ENCODE results near the gene LGALS1.
"Not testable (repeated sequence)": the region's sequence is repeated elsewhere in the genome, so short reads cannot be mapped to it uniquely, and the experiment has no call there.

Gene LGALS1

GRCh38 chr22:37692627-37693285, 17.3 kb downstream of the LGALS1 start:
- no peak for DNase-seq

GRCh38 chr22:37694131-37694530, 18.7 kb downstream of the LGALS1 start:
- DNase-seq: not testable (repeated sequence)

DNA sequence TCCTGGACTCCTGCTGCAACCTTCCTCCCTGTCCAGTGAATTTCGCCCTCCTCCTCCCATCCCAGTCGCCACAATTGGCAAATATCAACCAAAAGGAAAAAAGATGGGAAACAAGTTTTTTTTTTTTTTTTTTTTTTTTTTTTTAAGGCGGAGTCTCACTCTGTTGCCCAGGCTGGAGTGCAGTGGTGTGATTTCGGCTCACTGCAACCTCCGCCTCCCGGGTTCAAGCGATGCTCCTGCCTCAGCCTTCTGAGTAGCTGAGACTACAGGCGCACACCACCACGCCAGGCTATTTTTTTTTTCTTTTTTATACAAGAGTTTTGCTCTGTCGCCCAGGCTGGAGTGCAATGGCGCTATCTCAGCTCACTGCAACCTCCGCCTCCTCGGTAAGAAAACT, 20.8 kb downstream of the LGALS1 start:
- not testable (repeated sequence) for DNase-seq

GRCh38 chr22:37696657-37697537, 21.5 kb downstream of the LGALS1 start, which contains the start of gene TRIOBP:
TSS of gene TRIOBP (plus strand) at chr22:37697048. CDS start at chr22:37701366, 4,318 bp downstream.
- peak; percentile 93 to 97 for DNase-seq

DNA sequence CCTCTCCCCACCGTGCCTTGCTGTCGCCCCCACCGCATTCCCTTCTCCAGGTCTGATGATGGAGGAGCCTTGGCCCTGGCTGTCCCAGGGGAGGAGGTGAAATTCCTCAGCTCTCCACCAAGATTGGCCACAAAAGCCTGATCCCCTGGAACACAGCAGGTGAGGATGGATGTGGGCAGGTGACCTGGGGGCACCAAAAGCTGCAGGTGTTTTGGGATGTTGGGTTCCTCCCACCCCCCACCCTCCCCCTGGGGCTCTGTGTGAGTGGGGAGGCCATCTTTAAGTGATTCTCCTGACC, 22.1 kb downstream of the LGALS1 start:
- no peak for DNase-seq

DNA sequence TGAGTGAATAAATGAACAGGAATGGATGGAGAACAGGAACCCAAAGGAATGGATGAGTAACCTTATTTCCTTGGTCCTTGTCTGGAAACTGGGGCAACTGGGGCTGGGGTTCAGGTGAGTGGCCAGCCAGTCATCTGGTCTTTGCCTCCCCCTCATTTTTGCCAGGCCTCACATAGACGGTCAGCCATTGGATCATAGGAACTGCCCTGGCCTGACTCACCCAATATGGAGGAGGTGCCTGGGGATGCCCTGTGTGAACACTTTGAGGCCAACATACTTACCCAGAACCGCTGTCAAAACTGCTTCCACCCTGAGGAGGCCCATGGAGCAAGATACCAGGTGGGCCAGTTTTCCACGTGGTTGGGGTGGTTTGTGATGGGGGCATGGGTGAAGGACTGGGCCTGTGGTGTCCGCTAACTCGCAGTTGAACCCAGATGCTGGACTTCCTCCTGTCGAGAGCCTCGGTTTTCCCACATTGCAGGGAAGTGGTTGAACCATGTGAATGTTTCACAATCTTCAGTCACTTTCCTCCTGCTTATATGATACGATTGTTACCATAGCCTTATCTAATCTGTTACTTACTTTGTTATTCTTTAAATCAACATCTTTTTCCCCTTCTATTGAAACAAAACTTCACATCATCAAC, 25.8 kb downstream of the LGALS1 start:
- DNase-seq: no peak

GRCh38 chr22:37703906-37704305, 28.5 kb downstream of the LGALS1 start:
- DNase-seq: no peak

- no peak for DNase-seq
These were observed 29.2 kb downstream of the LGALS1 start for GRCh38 chr22:37704645-37705044.

DNA sequence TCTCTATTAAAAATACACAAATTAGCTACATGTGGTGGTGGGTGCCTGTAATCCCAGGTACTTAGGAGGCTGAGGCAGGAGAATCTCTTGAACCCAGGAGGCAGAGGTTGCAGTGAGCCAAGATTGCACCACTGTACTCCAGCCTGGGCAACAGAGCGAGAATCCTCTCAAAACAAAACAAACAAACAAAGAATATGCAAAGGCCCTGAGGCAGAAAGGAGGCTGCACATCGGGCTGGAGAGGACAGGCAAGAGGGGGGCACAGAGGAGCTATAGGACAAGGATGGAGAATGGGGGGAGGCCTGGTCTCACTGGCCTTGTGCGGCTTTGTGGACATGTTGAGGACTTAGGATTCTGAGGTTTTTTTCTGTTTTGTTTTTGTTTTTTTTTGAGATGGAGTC, 29.8 kb downstream of the LGALS1 start:
- no peak for DNase-seq

DNA sequence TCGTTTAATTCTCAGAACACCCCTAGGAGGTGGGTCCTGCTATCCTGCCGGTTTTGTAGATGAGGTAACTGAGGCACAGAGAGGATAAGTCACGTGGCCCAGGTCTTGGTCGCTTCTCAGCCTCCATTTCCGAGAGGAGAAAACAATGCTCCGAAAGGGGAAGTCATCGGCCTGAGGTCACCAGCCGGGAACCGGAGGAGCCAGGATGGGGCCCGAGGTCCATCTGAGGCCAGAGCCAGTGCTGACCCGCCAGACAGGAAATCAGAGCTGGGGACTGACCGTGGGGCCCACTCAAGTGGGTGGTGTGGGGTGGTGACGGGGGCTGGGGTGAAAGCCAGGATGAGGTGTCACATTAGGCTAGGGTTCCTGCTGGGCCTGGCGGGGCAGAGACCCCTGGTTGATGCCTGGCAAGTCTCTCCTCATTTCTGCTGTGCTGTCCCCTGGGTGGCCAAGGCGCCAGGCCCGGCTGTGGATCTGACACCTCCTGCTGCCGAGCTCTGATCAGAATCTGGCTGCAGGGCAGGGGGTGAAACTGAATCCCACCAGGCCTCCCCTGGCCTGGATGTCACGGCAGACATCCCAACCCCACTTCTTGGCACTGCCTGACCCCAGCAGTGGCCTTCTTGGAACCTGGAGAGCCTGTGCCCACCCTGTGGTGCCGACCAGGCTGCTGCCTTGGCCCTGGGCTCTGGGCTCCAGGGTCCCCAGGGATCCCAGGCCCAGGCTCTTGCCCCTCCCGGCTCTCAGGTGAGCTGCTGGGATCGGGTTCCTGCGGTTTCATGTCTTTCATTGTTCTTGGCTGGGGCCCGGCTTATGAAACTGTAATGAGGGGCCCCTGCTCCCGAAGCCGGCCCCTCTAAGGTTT, 33.4 kb downstream of the LGALS1 start:
- DNase-seq: peak; percentile 22 to 70

GRCh38 chr22:37709445-37709765, 34.0 kb downstream of the LGALS1 start:
- DNase-seq: no peak

DNA sequence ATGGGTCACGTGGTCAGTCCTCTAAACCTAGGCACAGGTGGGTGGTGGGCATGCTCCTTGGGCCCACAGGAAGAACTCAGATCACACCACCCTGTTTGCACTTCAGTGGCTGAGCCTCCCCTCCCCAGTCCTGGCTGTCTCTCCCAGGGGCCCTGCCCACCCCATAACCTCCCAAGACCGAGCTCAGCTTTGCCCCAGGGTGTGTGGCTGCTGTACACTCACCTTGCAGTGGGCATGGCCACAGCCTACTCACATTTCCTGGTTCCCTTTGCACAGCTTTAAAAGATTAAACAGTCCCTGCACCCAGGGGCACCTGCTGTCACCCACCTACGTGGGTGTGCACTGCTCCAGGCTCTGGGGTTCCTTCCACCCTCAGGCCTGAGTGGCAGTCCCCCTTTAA, 35.2 kb downstream of the LGALS1 start:
- DNase-seq: no peak

DNA sequence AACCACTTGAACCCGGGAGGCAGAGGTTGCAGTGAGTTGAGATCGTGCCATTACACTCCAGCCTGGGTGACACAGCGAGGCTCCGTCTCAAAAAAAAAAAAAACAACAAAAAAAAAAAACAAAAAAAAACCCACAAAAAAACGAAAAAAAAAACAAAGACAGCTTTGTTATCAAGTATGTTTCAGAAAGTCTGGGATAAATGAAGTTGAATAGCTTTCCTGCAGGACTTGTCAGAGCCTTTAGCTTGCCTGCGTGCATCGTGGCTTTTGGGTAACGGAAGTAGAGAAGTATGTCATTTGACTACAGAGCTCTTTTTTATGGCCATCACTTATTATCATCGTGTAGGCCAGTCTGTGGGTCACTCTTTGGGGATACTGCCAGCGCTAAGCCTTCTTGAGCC, 36.1 kb downstream of the LGALS1 start:
- DNase-seq: no peak

DNA sequence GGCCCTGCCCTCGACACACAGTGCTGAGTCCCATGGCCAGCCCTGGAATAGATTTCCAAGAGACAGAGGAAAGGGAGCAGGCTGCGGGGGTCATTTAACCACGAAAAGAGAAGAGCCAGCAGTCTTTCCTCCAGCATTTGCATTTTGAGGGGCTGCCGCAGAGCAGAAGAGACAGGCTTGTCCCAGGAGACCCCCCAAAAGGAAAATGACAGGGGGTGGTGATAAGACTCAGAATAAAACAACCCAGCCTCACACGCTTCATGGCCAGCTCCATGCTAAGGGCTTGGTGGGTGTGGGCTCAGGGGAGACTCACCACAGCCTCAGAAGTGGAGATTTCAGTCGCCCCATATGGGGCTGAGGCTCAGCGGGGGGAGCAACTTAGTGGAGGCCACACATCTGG, 38.3 kb downstream of the LGALS1 start:
- DNase-seq: no peak

DNA sequence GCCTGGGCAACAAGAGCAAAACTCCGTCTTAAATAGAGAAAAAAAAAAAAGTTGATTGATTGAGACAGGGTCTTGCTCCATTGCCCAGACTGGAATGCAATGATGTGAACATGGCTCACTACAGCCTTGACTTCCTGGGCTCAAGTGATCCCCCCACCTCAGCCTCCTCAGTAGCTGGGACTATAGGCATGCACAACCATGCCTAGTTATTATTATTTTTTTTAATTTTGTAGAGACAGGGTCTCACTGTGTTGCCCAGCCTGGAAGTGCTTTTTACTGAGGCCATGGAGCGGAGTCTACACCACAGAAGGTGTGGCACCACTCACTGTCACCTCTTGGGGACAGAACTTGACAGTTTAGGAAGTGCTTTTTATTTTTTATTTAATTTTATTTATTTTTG, 39.2 kb downstream of the LGALS1 start:
- DNase-seq: no peak

- DNase-seq: no peak
These were observed 40.3 kb downstream of the LGALS1 start for GRCh38 chr22:37715760-37716159.

DNA sequence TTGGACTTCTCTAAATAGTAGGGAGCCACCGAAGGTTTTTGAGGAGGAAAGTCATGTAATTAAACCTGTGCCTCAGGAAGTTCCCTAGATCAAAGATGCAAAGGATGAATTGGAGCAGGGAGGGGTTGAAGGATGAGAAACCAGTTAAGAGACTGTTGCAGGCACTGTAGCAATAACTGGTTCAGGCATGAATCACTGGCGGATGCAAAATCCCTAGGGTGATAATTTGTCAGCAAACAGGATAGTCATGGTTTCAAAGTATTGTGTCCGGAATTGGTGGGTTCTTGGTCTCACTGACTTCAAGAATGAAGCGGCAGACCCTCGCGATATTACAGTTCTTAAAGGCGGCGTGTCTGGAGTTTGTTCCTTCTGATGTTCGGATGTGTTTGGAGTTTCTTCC, 41.3 kb downstream of the LGALS1 start:
- no peak for DNase-seq

DNA sequence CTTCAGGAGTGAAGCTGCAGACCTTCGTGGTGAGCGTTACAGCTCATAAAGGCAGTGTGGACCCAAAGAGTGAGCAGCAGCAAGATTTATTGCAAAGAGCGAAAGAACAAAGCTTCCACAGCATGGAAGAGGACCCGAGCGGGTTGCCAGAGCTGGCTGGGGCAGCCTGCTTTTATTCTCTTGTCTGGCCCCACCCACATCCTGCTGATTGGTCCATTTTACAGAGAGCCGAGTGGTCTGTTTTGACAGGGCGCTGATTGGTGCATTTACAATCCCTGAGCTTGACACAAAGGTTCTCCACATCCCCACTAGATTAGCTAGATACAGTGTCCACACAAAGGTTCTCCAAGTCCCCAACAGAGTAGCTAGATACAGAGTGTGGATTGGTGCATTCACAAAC, 41.8 kb downstream of the LGALS1 start:
- DNase-seq: not testable (repeated sequence)

DNA sequence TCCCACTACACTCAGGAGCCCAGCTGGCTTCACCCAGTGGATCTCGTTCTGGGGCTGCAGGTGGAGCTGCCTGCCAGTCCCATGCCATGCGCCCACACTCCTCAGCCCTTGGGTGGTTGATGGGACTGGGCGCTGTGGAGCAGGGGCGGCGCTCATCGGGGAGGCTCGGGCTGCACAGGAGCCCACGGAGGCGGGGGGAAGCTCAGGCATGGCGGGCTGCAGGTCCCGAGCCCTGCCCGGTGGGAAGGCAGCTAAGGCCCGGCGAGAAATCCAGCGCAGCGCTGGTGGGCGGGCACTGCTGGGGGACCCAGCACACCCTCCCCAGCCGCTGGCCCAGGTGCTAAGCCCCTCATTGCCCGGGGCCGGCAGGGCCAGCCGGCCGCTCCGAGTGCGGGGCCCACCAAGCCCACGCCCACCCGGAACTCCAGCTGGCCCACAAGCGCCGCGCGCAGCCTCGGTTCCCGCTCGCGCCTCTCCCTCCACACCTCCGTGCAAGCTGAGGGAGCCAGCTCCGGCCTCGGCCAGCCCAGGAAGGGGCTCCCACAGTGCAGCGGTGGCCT, 42.4 kb downstream of the LGALS1 start:
- not testable (repeated sequence) for DNase-seq

DNA sequence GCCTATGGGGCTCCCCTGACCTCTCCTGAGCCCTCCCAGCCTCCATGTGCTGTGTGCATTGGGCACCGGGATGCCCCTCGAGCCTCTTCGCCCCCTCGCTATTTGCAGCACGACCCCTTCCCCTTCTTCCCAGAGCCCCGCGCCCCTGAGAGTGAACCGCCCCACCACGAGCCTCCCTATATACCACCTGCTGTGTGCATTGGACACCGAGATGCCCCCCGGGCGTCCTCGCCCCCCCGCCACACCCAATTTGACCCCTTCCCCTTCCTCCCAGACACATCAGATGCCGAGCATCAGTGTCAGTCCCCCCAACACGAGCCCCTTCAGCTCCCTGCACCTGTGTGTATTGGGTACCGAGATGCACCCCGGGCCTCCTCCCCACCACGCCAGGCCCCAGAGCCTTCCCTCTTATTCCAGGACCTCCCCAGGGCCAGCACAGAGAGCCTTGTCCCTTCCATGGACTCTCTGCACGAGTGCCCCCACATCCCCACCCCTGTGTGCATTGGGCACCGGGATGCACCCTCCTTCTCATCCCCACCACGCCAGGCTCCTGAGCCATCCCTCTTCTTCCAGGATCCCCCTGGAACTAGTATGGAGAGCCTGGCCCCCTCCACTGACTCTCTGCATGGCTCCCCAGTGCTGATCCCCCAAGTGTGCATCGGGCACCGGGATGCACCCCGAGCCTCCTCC, 50.3 kb downstream of the LGALS1 start:
- no peak for DNase-seq

- no peak for DNase-seq
These were observed 50.9 kb downstream of the LGALS1 start for GRCh38 chr22:37726241-37726887.

DNA sequence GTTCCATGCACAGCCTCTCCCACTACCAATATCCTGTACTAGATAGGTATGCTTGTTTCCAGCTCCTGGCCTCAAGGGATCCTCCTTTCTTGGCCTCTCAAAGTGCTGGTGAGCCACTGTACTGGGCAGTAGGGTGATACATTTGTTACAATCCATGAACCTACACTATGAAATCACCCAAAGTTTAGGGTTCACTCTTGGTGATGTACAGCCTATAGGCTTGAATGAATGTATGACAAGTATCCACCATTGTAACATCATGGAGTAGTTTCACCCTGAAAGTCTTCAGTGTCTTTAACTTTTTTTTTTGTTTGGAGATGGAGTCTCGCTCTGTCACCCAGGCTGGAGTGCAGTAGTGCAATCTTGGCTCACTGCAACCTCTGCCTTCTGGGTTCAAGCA, 53.2 kb downstream of the LGALS1 start:
- DNase-seq: no peak

Data from NCI-H526 (cell line).